ENCODE data around the gene IL15.

The IL15 gene

DNA sequence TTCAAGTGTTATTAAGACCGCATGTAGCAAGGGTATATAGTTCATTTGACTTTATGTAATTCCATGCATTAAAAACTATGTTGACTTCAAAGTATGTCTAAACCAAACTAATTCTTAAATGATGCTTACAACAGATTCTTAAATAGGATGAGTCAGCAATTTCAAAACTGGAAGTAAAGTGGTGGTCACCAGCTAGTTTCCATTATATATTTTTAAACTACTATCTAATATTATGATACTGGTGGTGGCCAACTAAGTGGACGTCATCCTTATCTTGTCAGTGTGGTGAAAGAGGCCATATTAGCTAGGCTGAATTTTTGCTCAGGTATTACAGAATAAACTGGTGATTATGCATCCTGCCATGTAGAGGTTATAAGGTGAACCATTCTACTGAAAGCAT is 1.2 kb downstream of the IL15 start:
- Histone ChIP-seq H3K36me3 (ENCODE audit: low read length) (no peaks in the 10 kb centered on the region), H3K9ac (ENCODE audit: low read length) (no peak overlapping the region), H3F3A (ENCODE audit: insufficient read depth) (no peaks in the 10 kb centered on the region), H4K20me1 (ENCODE audit: low read depth, low read length) (no peaks in the 10 kb centered on the region), H3K79me2 (ENCODE audit: insufficient read depth, low read length) (no peaks in the 10 kb centered on the region), H3K9me3 (ENCODE audit: insufficient read depth, low read length) (no peaks in the 10 kb centered on the region), H3K27me3 (ENCODE audit: low read length) (no peaks in the 10 kb centered on the region), H3K4me3 (ENCODE audit: insufficient read depth, low read length, poor library complexity, severe bottlenecking) (no peak overlapping the region), H3K9me2 (replicated peaks; ENCODE audit: insufficient read depth, low read length) (no peaks in the 10 kb centered on the region), H3K4me2 (ENCODE audit: low read depth, low read length, poor library complexity, severe bottlenecking) (no peak overlapping the region), H2AFZ (ENCODE audit: low read depth, low read length, severe bottlenecking) (no peak overlapping the region), H3K27ac (ENCODE audit: low read depth, low read length) (no peak overlapping the region)
- no peak for TF ChIP-seq CTCF (IDR thresholded peaks at IDR 0.05; ENCODE audit: insufficient read depth, low read length, poor library complexity, severe bottlenecking)
- TF ChIP-seq EZH2phosphoT487 (conservative IDR thresholded peaks at IDR 0.05; ENCODE audit: low read length): no peak

DNA sequence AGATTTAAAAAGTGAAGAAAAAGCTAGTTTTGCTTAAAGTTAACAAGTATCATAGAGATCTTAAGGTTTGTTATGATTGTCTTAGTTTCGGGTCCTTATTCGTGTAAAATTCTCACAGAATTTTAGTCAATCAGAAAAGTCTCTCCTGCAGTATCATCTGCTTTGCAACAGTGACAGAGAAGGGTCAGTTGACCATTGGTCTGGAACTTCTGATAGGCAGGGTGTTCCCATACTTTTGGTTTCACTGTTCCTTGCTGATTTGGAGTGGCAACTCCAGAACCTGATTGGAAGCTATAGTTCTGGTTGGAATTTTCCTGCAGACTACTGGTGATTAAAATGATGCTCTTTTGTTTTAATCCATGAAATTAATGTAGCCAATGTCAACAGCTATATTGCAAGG is 1.8 kb downstream of the IL15 start:
- Histone ChIP-seq H3K4me3 (ENCODE audit: insufficient read depth, low read length, poor library complexity, severe bottlenecking) (no peak overlapping the region), H2AFZ (ENCODE audit: low read depth, low read length, severe bottlenecking) (no peak overlapping the region), H3K79me2 (ENCODE audit: insufficient read depth, low read length) (no peaks in the 10 kb centered on the region), H3K27ac (ENCODE audit: low read depth, low read length) (no peak overlapping the region), H3K9ac (ENCODE audit: low read length) (no peak overlapping the region), H3F3A (ENCODE audit: insufficient read depth) (no peaks in the 10 kb centered on the region), H3K9me3 (ENCODE audit: insufficient read depth, low read length) (no peaks in the 10 kb centered on the region), H3K4me2 (ENCODE audit: low read depth, low read length, poor library complexity, severe bottlenecking) (no peak overlapping the region), H3K27me3 (ENCODE audit: low read length) (no peaks in the 10 kb centered on the region), H3K36me3 (ENCODE audit: low read length) (no peaks in the 10 kb centered on the region), H4K20me1 (ENCODE audit: low read depth, low read length) (no peaks in the 10 kb centered on the region), H3K9me2 (replicated peaks; ENCODE audit: insufficient read depth, low read length) (no peaks in the 10 kb centered on the region)
- TF ChIP-seq EZH2phosphoT487 (conservative IDR thresholded peaks at IDR 0.05; ENCODE audit: low read length): no peak
- TF ChIP-seq CTCF (IDR thresholded peaks at IDR 0.05; ENCODE audit: insufficient read depth, low read length, poor library complexity, severe bottlenecking): no peak

- H3K27ac ChIP-seq (ENCODE audit: low read depth, low read length): no peak overlapping the region
- no peak for TF ChIP-seq EZH2phosphoT487 (conservative IDR thresholded peaks at IDR 0.05; ENCODE audit: low read length)
- TF ChIP-seq CTCF (IDR thresholded peaks at IDR 0.05; ENCODE audit: insufficient read depth, low read length, poor library complexity, severe bottlenecking): no peak
- no peaks in the 10 kb centered on the region for H3F3A ChIP-seq (ENCODE audit: insufficient read depth)
Measured at GRCh38 chr4:141640696-141641095, 4.3 kb downstream of the IL15 start.

GRCh38 chr4:141642063-141642462 is 5.7 kb downstream of the IL15 start:
- no peak for TF ChIP-seq CTCF (IDR thresholded peaks at IDR 0.05; ENCODE audit: insufficient read depth, low read length, poor library complexity, severe bottlenecking)
- TF ChIP-seq EZH2phosphoT487 (conservative IDR thresholded peaks at IDR 0.05; ENCODE audit: low read length): no peak
- Histone ChIP-seq H3F3A (ENCODE audit: insufficient read depth) (no peaks in the 10 kb centered on the region), H3K9me2 (replicated peaks; ENCODE audit: insufficient read depth, low read length) (no peaks in the 10 kb centered on the region), H2AFZ (ENCODE audit: low read depth, low read length, severe bottlenecking) (no peak overlapping the region), H4K20me1 (ENCODE audit: low read depth, low read length) (no peaks in the 10 kb centered on the region), H3K4me2 (ENCODE audit: low read depth, low read length, poor library complexity, severe bottlenecking) (no peak overlapping the region), H3K27me3 (ENCODE audit: low read length) (no peaks in the 10 kb centered on the region), H3K27ac (ENCODE audit: low read depth, low read length) (no peak overlapping the region), H3K9me3 (ENCODE audit: insufficient read depth, low read length) (no peaks in the 10 kb centered on the region), H3K79me2 (ENCODE audit: insufficient read depth, low read length) (no peaks in the 10 kb centered on the region), H3K9ac (ENCODE audit: low read length) (no peak overlapping the region), H3K36me3 (ENCODE audit: low read length) (no peaks in the 10 kb centered on the region), H3K4me3 (ENCODE audit: insufficient read depth, low read length, poor library complexity, severe bottlenecking) (no peak overlapping the region)

More at GRCh38 chr4:141640696-141641095, 4.3 kb downstream of the IL15 start:
- no peaks in the 10 kb centered on the region for H3K79me2 ChIP-seq (ENCODE audit: insufficient read depth, low read length)
- H2AFZ ChIP-seq (ENCODE audit: low read depth, low read length, severe bottlenecking): no peak overlapping the region
- no peak overlapping the region for H3K4me2 ChIP-seq (ENCODE audit: low read depth, low read length, poor library complexity, severe bottlenecking)
- no peaks in the 10 kb centered on the region for H3K27me3 ChIP-seq (ENCODE audit: low read length)
- H4K20me1 ChIP-seq (ENCODE audit: low read depth, low read length): no peaks in the 10 kb centered on the region
- no peaks in the 10 kb centered on the region for H3K9me3 ChIP-seq (ENCODE audit: insufficient read depth, low read length)
- H3K36me3 ChIP-seq (ENCODE audit: low read length): no peaks in the 10 kb centered on the region
- H3K4me3 ChIP-seq (ENCODE audit: insufficient read depth, low read length, poor library complexity, severe bottlenecking): no peak overlapping the region
- no peak overlapping the region for H3K9ac ChIP-seq (ENCODE audit: low read length)
- no peaks in the 10 kb centered on the region for H3K9me2 ChIP-seq (replicated peaks; ENCODE audit: insufficient read depth, low read length)
